ENCODE data around the gene FAM228A.
"Not testable (repeated sequence)": the region's sequence is repeated elsewhere in the genome, so short reads cannot be mapped to it uniquely, and the experiment has no call there.

Gene FAM228A

DNA sequence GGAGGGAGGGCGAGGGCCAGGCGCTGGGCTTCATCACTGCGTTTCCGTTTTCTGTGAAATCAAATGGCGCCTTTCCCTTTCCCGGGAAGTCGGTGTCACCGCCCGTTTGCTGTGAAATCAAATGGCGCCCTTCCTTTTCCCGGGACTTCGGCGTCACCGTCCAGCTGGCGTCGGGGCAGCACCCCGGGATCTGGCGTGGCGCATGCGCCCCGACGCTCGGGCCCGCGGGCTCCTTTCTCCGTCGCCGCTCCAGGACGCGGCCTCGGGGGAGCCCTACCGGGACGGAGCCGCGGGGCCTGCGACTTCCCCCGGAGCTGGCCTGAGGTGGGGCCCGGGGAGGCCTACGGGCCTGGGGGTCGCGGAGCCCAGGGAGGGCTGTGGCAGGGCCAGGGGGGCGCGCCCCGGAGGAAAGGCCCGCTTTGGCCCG is at the start of gene FAM228A:
TSS of gene FAM228A (plus strand) at position 203 of the 427 bp plus-strand sequence. CDS start 428 bp downstream, outside the sequence.
- no peaks in the 10 kb centered on the region for H3K9me3 Mint-ChIP-seq
- peaks cover 1% of the 10 kb centered on the region for H3K4me1 Mint-ChIP-seq (ENCODE audit: low read depth)
- H3K27ac Mint-ChIP-seq = no peak within 1 kb of the TSS
- H3K4me3 Mint-ChIP-seq = no peak within 1 kb of the TSS
- H3K36me3 Mint-ChIP-seq (ENCODE audit: low read depth) = no peaks in the 10 kb centered on the region
- H3K27me3 Mint-ChIP-seq (ENCODE audit: low read depth) = peaks cover 15% of the 10 kb centered on the region

DNA sequence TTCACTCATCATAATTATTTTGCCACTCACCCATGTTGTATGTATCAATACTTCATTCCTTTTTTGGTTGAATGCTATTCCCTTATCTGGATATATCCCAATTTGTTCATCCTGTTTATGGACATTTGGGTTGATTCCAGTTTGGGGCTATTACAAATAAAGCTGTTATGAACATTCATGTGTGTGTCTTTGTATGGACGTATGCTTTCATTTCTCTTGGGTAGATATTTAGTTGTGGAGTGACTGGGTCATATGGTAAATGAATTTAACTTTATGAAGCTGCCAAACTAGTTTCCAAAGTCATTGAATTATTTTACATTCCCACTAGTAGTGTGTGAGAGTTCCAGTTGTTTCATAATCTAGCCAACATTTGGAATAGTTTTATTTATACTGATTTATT is 48.9 kb upstream of the FAM228A start:
- Mint-ChIP-seq H3K9me3 (no peaks in the 10 kb centered on the region), H3K27ac (no peak overlapping the region), H3K4me3 (no peak overlapping the region), H3K27me3 (ENCODE audit: low read depth) (peaks cover 7% of the 10 kb centered on the region), H3K36me3 (ENCODE audit: low read depth) (no peaks in the 10 kb centered on the region), H3K4me1 (ENCODE audit: low read depth) (peaks cover 17% of the 10 kb centered on the region)

DNA sequence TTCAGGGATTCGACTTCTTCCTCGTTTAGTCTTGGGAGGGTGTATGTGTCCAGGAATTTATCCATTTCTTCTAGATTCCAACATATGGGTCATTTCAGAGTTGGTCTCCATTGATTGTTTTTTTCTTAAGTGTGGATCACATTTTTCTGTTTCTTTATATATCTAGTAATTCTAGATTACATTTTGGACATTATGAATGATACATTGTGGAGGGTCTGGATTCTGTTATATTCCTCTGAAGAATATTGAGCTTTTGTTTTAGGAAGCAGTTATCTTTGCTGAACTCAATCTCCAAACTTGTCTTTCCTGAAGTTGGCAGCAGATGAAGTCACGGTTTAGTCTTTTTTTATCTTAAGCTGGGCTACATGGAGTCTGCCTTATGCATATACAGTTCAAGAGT is 42.3 kb upstream of the FAM228A start:
- H3K36me3 Mint-ChIP-seq (ENCODE audit: low read depth) = peaks cover 2% of the 10 kb centered on the region
- H3K27ac Mint-ChIP-seq = no peak overlapping the region
- peaks cover 3% of the 10 kb centered on the region for H3K4me1 Mint-ChIP-seq (ENCODE audit: low read depth)
- H3K9me3 Mint-ChIP-seq = peaks cover 14% of the 10 kb centered on the region
- H3K4me3 Mint-ChIP-seq = no peak overlapping the region
- H3K27me3 Mint-ChIP-seq (ENCODE audit: low read depth) = peaks cover 7% of the 10 kb centered on the region

DNA sequence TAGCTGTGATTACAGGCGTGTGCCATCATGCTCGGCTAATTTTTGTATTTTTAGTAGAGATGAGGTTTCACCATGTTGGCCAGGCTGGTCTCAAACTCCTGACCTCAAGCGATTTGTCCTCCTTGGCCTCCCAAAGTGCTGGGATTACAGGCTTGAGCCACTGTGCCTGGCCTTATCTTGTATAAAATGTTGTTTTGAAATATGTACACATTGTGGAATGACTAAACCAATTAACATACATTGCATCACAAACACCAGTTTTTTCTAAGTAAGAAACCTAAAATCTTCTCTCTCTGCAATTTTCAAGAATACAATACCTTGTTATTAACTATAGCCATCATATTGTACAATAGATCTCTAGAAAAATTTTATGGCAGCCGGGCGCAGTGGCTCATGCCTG is 34.5 kb upstream of the FAM228A start:
- not testable (repeated sequence) for H3K4me1 Mint-ChIP-seq (ENCODE audit: low read depth); H3K27ac Mint-ChIP-seq

DNA sequence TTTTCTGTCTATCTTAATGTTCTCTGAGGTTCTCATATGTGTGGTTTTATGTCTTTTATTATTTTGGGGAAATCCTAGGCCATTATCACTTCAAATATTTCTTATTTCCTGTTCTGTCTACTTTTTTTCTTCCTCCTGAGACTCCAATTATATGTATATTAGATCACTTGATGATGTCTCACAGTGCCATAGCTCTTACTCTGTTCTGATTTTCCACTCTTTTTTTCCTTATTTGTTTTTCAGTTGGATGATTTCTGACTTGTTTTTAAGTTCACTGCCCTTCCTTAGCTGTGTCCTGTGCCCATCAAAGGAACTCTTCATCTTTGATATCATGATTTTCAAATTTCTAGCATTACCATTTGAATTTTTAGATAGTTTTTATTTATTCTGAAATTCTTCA is 27.5 kb upstream of the FAM228A start:
- no peaks in the 10 kb centered on the region for H3K4me1 Mint-ChIP-seq (ENCODE audit: low read depth)
- H3K9me3 Mint-ChIP-seq = peaks cover 17% of the 10 kb centered on the region
- peaks cover 3% of the 10 kb centered on the region for H3K36me3 Mint-ChIP-seq (ENCODE audit: low read depth)
- H3K27ac Mint-ChIP-seq = no peak overlapping the region
- H3K27me3 Mint-ChIP-seq (ENCODE audit: low read depth) = no peaks in the 10 kb centered on the region
- H3K4me3 Mint-ChIP-seq = no peak overlapping the region

More for the DNA sequence above, 34.5 kb upstream of the FAM228A start:
- H3K4me3 Mint-ChIP-seq; H3K36me3 Mint-ChIP-seq (ENCODE audit: low read depth); H3K27me3 Mint-ChIP-seq (ENCODE audit: low read depth); H3K9me3 Mint-ChIP-seq: not testable (repeated sequence)

DNA sequence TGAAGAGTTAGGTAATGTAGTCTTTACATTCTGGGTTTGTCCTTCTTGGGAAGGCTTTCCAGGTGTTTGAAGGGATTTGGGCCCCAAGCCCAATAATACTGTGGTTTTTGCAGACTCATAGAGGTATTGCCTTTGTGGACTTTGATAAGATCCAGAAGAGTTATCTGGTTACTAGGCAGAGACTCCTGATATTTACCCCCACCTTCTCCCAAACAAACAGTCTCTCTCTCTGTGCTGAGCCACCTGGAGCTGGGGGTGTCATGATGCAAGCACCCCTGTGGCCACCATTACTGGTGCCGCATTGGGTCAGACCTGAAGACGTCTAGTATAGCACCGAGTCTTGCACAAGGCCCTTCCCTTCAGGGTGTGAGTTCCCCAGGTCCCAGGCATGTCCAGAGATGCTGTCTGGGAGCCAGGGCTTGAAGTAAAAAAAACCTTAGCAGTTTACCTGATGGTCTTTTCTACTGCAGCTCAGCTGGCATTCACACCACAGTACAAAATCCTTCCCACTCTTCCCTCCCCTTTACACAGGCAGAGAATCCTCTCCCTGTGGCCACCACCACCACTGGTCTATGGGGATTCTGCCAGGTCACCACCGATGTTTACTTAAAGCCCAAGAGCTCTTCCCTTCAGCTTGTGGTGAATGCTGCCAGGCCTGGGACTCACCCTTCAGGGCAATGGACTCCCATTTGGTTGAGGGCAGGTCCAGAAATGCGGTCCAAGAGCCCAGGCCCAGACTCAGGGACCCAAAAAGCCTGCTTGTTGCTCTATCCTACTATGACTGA is 22.2 kb upstream of the FAM228A start:
- no peaks in the 10 kb centered on the region for H3K4me1 Mint-ChIP-seq (ENCODE audit: low read depth)
- H3K27me3 Mint-ChIP-seq (ENCODE audit: low read depth) = no peaks in the 10 kb centered on the region
- peaks cover 2% of the 10 kb centered on the region for H3K36me3 Mint-ChIP-seq (ENCODE audit: low read depth)

DNA sequence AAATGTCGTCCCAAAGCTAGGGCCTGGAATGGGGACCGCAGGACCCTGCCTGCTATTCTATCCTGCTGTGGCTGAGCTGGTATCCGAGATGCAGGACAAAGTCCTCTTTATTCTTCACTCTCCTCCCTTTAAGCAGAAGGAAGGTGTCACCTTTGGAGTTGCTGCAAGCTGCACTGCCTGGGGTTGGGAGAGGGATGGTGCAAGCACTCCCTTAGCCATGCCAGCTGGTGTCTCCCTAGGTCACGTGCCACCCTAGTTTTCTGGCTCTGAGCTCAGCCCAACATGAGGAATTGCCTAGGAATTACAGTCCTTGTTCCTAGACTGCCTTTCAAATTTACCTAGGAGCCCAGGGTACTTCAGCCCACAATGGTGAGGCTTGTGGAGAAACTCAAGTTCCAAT is 21.4 kb upstream of the FAM228A start:
- no peaks in the 10 kb centered on the region for H3K27me3 Mint-ChIP-seq (ENCODE audit: low read depth)
- peaks cover 2% of the 10 kb centered on the region for H3K36me3 Mint-ChIP-seq (ENCODE audit: low read depth)
- no peak overlapping the region for H3K4me3 Mint-ChIP-seq
- H3K4me1 Mint-ChIP-seq (ENCODE audit: low read depth) = no peaks in the 10 kb centered on the region
- no peak overlapping the region for H3K27ac Mint-ChIP-seq
- peaks cover 4% of the 10 kb centered on the region for H3K9me3 Mint-ChIP-seq

More for the DNA sequence above, 22.2 kb upstream of the FAM228A start:
- no peak overlapping the region for H3K4me3 Mint-ChIP-seq
- H3K9me3 Mint-ChIP-seq = peaks cover 11% of the 10 kb centered on the region
- no peak overlapping the region for H3K27ac Mint-ChIP-seq

DNA sequence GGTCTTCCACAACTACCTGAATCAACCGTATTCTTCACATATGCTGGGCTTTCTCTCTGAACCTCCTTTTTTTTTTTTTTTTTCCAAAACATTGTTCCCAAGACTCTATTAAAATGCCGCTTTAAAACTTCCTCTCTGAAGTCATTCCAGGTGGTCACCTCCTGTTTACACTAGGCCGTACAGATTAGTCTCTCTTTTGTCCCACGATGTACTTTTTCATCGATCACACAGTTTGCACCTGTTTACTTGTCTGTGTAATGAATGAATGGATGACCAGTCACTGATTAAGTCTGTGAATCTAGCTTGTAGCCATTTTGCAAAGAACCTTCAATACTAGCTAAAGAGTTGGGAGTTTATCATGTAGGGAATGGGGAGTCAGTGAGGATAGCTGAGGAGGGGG is 16.7 kb upstream of the FAM228A start:
- no peaks in the 10 kb centered on the region for H3K9me3 Mint-ChIP-seq

DNA sequence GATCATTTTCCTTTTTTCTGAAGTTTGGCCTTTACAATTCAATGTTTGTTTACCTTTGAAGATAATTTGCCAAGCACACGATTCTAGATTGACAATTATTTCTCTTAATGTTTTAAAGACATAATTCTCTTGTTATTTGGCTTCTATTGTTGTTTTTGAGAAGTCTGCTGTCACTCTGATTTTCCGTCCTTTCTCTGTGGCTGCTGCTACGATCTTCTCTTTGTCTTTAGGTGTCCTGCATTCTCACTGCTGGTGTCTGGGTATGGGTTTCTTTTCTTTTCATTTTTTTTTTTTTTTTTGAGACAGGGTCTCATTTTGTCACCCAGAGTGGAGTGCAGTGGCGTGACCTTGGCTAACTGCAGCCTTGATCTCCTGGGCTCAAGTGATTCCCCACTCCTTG is 15.1 kb upstream of the FAM228A start:
- Mint-ChIP-seq H3K4me3 (no peak overlapping the region), H3K27ac (no peak overlapping the region), H3K27me3 (ENCODE audit: low read depth) (no peaks in the 10 kb centered on the region), H3K36me3 (ENCODE audit: low read depth) (no peaks in the 10 kb centered on the region), H3K9me3 (no peaks in the 10 kb centered on the region), H3K4me1 (ENCODE audit: low read depth) (no peaks in the 10 kb centered on the region)

More for the DNA sequence above, 16.7 kb upstream of the FAM228A start:
- H3K4me3 Mint-ChIP-seq = no peak overlapping the region
- H3K27ac Mint-ChIP-seq = no peak overlapping the region
- no peaks in the 10 kb centered on the region for H3K36me3 Mint-ChIP-seq (ENCODE audit: low read depth)
- no peaks in the 10 kb centered on the region for H3K4me1 Mint-ChIP-seq (ENCODE audit: low read depth)
- no peaks in the 10 kb centered on the region for H3K27me3 Mint-ChIP-seq (ENCODE audit: low read depth)

DNA sequence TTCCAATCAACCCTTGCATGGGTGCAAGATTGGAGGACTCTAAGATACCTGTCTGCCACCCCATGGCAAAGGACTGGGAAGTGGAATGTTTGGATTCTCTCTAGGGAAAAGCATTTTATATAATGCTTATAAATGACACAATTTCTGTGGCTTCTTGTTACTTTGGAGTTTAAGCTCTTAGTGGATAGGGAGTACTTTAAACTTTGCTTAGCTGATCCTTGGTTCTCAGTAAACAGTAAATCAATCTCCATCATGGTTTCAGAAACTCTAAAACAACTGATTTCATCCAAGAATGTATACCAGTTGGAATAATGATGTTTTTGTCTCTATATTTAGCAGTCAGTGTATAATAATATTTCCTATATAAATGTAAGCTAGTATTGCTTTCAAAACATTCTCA is 14.1 kb upstream of the FAM228A start:
- no peak overlapping the region for H3K4me3 Mint-ChIP-seq
- H3K27ac Mint-ChIP-seq = no peak overlapping the region
- no peaks in the 10 kb centered on the region for H3K4me1 Mint-ChIP-seq (ENCODE audit: low read depth)
- no peaks in the 10 kb centered on the region for H3K9me3 Mint-ChIP-seq
- no peaks in the 10 kb centered on the region for H3K27me3 Mint-ChIP-seq (ENCODE audit: low read depth)
- H3K36me3 Mint-ChIP-seq (ENCODE audit: low read depth) = no peaks in the 10 kb centered on the region

DNA sequence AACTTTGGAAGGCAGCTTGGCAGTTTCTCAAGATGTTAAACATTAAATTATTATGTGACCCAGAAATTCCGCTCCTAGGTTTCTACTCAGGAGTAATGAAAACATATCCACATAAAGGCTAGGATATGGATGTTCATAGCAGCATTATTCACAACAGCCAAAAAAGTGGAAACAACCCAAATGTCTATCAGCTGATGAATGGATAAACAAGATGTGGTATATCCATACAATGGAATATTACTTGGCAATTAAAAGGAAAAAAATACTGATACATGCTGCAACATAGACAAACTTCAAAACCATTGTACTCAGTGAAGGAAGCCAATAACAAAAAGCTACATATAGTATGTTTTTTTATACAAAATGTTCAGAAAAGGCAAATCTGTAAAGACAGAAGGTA is 12.4 kb upstream of the FAM228A start:
- H3K4me3 Mint-ChIP-seq = no peak overlapping the region
- H3K9me3 Mint-ChIP-seq = no peaks in the 10 kb centered on the region

DNA sequence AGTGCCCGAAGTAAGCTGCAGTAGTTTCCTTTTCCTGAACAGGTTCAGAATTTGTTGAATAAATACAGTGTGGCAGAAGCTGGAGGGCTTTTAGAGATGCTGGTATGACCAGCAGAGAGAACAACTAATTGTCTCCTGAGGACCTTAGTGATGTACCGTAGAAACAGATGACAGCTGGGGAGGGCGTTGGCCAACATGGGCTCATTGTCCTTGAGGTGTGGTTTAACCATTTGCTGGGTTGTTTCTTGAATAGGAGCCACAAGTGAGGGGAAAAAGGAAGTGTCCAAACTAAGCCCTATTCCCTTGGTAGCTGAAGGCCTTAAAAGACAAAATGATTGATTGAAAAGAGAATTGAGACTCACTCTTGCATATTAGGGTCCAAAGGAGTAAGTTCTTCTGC is 11.7 kb upstream of the FAM228A start:
- no peaks in the 10 kb centered on the region for H3K4me1 Mint-ChIP-seq (ENCODE audit: low read depth)
- no peaks in the 10 kb centered on the region for H3K9me3 Mint-ChIP-seq
- no peaks in the 10 kb centered on the region for H3K36me3 Mint-ChIP-seq (ENCODE audit: low read depth)
- no peaks in the 10 kb centered on the region for H3K27me3 Mint-ChIP-seq (ENCODE audit: low read depth)
- no peak overlapping the region for H3K4me3 Mint-ChIP-seq
- H3K27ac Mint-ChIP-seq = no peak overlapping the region

More for the DNA sequence above, 12.4 kb upstream of the FAM228A start:
- Mint-ChIP-seq H3K27ac (no peak overlapping the region), H3K36me3 (ENCODE audit: low read depth) (no peaks in the 10 kb centered on the region), H3K27me3 (ENCODE audit: low read depth) (no peaks in the 10 kb centered on the region), H3K4me1 (ENCODE audit: low read depth) (no peaks in the 10 kb centered on the region)

DNA sequence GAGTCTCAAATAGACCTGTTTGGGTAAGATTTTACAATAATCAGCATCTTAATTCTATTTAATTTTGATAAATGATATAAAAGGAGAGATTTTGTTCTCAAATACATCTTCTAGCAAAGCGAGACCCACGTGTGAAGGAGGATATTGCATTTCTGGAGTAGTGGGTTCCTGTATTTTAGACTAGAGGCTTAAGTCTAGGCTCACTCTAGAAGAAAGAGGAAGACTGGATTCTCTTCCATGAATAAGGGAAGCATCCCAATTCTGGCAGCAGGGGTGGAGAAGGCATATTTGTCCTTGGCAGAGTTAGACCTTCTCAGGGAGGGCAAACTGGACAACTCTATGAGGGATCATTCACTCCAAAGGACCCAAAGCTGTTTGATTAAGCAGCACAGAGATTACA is 11.3 kb upstream of the FAM228A start:
- Mint-ChIP-seq H3K9me3 (no peaks in the 10 kb centered on the region), H3K27me3 (ENCODE audit: low read depth) (no peaks in the 10 kb centered on the region), H3K36me3 (ENCODE audit: low read depth) (no peaks in the 10 kb centered on the region), H3K4me3 (no peak overlapping the region), H3K27ac (no peak overlapping the region), H3K4me1 (ENCODE audit: low read depth) (no peaks in the 10 kb centered on the region)

DNA sequence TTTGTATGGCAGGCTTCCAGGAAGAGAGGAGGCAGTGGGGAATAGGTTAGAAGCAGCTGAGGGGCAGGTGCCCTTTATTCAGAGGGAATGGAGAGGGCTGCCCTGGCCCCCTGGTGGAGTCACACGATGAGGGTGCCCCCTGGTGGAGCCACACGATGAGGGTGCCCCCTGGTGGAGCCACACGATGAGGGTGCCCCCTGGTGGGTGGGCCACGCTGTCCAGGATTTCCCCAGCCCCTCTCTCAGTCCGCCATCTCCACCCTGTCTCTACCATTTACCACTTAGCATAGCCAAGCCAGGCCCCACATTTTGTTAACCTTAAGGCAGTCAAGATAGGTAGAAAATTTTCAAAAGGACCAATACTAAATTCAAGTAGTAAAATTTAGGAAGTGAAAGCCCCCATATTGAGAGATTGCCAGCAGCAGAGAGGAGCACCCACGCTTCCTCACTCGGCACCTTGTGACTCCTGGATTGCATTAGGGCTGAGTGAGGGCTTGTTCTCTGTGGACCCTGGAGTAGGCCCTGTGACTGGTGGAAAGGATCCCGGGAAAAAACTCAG is 10.4 kb upstream of the FAM228A start:
- Mint-ChIP-seq H3K4me3 (no peak overlapping the region), H3K27ac (no peak overlapping the region), H3K36me3 (ENCODE audit: low read depth) (no peaks in the 10 kb centered on the region), H3K27me3 (ENCODE audit: low read depth) (no peaks in the 10 kb centered on the region), H3K9me3 (no peaks in the 10 kb centered on the region), H3K4me1 (ENCODE audit: low read depth) (no peaks in the 10 kb centered on the region)

DNA sequence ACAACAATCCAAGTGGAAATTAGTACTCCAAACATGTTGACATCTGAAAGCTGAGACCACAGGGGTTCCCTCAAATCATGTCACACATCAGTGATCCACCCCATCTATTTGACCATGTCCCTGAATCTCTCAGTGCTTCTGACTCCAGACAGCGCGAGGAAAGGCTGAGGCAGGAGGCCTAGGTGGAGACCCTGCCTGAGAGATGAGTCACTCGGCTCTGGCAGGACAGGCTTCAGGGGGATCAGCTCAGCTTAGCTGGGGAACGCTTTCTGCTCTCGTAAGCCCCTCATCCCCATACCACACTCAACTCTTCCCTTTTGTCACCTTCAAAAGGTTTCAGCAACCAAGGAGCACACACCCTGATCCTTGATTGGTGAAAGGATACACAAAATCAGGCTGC is 5.8 kb upstream of the FAM228A start:
- H3K27ac Mint-ChIP-seq = no peak overlapping the region
- H3K4me3 Mint-ChIP-seq = no peak overlapping the region
- H3K4me1 Mint-ChIP-seq (ENCODE audit: low read depth) = no peaks in the 10 kb centered on the region
- H3K36me3 Mint-ChIP-seq (ENCODE audit: low read depth) = no peaks in the 10 kb centered on the region
- H3K9me3 Mint-ChIP-seq = no peaks in the 10 kb centered on the region
- H3K27me3 Mint-ChIP-seq (ENCODE audit: low read depth) = peaks cover 8% of the 10 kb centered on the region
